Colonic mucosa (tissue), 4 donors: Measurements from ENCODE around the gene CA10. TPM values are rescaled to one million over a fixed set of nuclear protein-coding genes. Genes with fewer than 3 reads are reported as not detected.
A peak's percentile ranks its signal among the peaks of the same experiment; 100 is the strongest.

ENCODE experiments used
- DNase-seq: peaks from one replicate; pipeline ENCODE4 v3.0.0-alpha.2; 2020
- H3K27ac ChIP-seq: fragments of 200-600 bp; one replicate; pipeline ENCODE4 v1.8.0; 2021
- H3K27me3 ChIP-seq: fragments of 200-600 bp; one replicate; pipeline ENCODE4 v1.8.0; 2021
- H3K36me3 ChIP-seq: fragments of 200-600 bp; one replicate; pipeline ENCODE4 v1.8.0; 2021
- H3K4me1 ChIP-seq: fragments of 200-600 bp; one replicate; pipeline ENCODE4 v1.8.0; 2021; ENCODE audit warnings: mild to moderate bottlenecking
- H3K4me3 ChIP-seq: fragments of 200-600 bp; one replicate; pipeline ENCODE4 v1.8.0; 2021
- H3K9ac ChIP-seq, 2 donors: one replicate each; pipeline ENCODE4 v1.7.0; 2013; ENCODE audit warnings: control low read depth in 2 of 2, low read depth in 2 of 2, low read length in 2 of 2
- H3K9me3 ChIP-seq: fragments of 200-600 bp; one replicate; pipeline ENCODE4 v1.8.0; 2021
- CTCF ChIP-seq: fragments of 200-600 bp; IDR thresholded peaks from one replicate; pipeline ENCODE4 v1.8.0; 2022; ENCODE audit warnings: antibody characterized with exemption, mild to moderate bottlenecking
- intact Hi-C: fragments of 100-400 bp; cut with DNase I; formaldehyde crosslinking; loops from one replicate; pipeline ENCODE4 v1.14.1; 2022
- total RNA-seq, 2 donors: library from RNA; stranded (reverse); fragmentation: NEBNext Ultra II Directional in 1 of 2; extraction: Animal tissue kit (Norgen Biotek cat#: 25700) in 1 of 2; gene quantifications; one replicate each; pipeline ENCODE4 v1.2.1, GENCODE V29; 2021
- donor health status: healthy.
- donor health status: DM: no; HTN: no; CAD: no.
- donor health status: DM: no; HTN: no; CAD: no.

The CA10 gene
- total RNA-seq, 2 donors from 2014 or later, result 0.27 to 0.52 TPM

DNA sequence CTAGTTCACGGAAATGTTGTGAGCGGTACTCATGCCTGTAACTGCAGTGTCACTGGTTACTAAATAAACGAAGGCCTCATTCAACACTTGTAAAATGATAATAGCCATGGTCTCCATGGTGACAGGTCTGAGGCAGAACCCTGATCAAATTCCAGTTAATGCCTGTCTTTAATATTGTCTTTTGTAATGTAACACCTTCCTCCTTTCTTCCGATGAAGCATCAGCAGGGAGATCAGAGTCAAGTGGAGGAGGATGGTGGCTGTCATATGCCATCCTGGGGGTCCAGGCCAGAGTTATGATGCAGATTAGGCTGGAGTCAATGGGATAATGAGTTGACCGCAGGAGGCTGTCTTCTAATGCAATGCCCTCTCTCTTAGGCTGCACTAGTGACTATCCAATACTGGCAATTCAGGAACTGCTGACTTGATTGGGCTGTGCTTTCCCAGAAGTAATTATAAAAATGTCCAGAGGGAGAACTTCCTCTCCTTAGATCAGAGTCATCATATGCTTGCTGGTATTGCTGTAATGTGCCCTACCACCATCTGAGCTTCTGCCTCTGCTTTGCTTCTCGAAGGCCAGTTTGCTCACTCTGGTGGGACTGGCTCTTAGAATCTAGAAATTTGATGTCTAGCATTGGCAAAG, 419.1 kb downstream of the CA10 start:
- Histone ChIP-seq H3K27me3 (no peaks in the 10 kb centered on the region), H3K4me3 (no peak overlapping the region)
- no peak for DNase-seq

DNA sequence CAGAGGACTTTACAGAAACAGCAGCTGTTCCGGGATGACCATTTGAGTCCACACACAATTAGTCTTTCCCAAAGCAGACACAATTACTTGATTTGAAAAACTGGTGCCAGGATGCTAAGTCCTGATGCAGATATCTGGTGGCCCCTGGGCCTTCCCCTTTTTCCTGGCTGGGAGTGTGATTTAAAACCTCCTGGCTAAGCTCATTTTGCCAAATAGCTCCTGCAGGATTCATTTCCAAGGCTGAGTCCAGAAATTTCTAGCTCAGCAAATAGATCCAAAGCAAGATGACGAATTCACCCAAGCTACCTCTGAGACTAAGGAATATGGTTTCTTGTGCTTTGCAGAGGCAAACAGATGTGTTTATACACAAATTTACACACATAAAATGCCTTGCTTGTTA, 422.2 kb downstream of the CA10 start:
- intact Hi-C loops, result no loop called here
- Histone ChIP-seq H3K27me3 (no peaks in the 10 kb centered on the region), H3K27ac (no peak overlapping the region), H3K9me3 (no peaks in the 10 kb centered on the region), H3K9ac (no peak overlapping the region), H3K4me3 (no peak overlapping the region), H3K36me3 (no peaks in the 10 kb centered on the region), H3K4me1 (no peaks in the 10 kb centered on the region)
- no peak for DNase-seq
- no peak for TF ChIP-seq CTCF

More for the DNA sequence above, 419.1 kb downstream of the CA10 start:
- no peaks in the 10 kb centered on the region for H3K9me3 ChIP-seq
- H3K27ac ChIP-seq, result no peak overlapping the region
- no peak overlapping the region for H3K9ac ChIP-seq
- no peaks in the 10 kb centered on the region for H3K36me3 ChIP-seq
- TF ChIP-seq CTCF, result no peak
- H3K4me1 ChIP-seq, result no peaks in the 10 kb centered on the region
- intact Hi-C loops, result no loop called here

DNA sequence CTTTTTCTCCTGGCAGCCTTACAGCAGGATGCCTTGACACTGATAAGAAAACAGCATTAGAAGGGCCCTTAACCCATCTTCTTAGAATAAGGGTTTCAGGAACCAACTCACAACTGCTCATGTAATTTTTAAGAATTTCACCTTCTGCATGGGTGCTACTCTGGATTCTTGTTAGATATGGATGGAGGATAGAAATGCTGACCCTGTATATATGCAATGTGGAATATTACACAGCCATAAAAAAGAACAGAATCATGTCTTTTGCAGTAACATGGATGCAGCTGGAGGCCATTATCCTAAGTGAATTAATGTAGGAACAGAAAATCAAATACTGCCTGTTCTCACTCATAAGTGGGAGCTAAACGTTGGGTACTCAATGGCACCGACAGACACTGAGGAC, 423.5 kb downstream of the CA10 start:
- Histone ChIP-seq H3K36me3 (no peaks in the 10 kb centered on the region), H3K27ac (no peak overlapping the region), H3K4me1 (no peaks in the 10 kb centered on the region), H3K4me3 (no peak overlapping the region), H3K9me3 (no peaks in the 10 kb centered on the region), H3K9ac (no peak overlapping the region), H3K27me3 (no peaks in the 10 kb centered on the region)
- no peak for DNase-seq
- TF ChIP-seq CTCF, result no peak
- intact Hi-C loops, result no loop called here

DNA sequence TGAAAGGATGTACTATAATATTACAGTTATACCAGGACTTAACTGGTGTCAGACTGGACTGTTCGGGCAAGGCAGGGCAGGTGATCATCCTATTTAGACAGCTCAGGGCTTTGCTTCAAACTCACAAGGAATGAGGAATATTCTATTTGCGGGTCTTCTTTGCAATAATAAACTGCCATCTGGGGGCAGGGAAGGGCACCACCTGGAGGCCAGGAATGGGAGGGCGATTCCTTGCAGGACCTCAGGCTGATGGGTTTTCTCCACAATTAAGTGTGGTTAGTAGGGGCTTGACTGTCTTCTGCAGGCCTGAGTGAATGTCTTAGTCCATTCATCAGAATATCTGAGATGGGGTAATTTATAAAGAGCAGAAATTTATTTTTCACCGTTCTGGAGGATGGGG, 424.1 kb downstream of the CA10 start:
- Histone ChIP-seq H3K27me3 (no peaks in the 10 kb centered on the region), H3K9me3 (no peaks in the 10 kb centered on the region), H3K4me3 (no peak overlapping the region), H3K36me3 (no peaks in the 10 kb centered on the region), H3K9ac (no peak overlapping the region), H3K27ac (no peak overlapping the region), H3K4me1 (no peaks in the 10 kb centered on the region)
- DNase-seq, result peak; percentile 18
- no peak for TF ChIP-seq CTCF
- intact Hi-C loops, result no loop called here

DNA sequence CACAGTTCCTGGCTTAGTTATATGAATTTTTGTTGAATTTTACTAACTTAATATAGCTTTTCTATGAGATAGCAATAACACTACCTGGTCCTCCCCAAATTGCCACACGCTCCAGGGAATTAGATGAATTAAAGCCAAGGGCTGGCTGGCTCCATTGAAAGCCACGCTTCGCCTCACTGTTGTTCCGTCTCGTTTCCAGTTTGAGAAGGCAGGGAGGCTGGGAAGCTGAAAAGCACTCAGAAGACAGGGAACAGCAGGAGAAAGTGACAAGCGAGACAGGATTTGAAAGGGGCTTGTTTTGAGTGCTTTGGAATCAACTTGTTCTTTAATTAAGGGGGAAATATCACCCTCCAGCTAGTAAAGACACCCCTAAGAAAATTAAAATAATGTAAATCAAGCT, 425.3 kb downstream of the CA10 start:
- no peak for TF ChIP-seq CTCF
- no peaks in the 10 kb centered on the region for H3K4me1 ChIP-seq
- H3K27ac ChIP-seq, result no peak overlapping the region
- no peaks in the 10 kb centered on the region for H3K9me3 ChIP-seq
- no peak overlapping the region for H3K9ac ChIP-seq
- intact Hi-C loops, result no loop called here
- no peaks in the 10 kb centered on the region for H3K36me3 ChIP-seq
- no peaks in the 10 kb centered on the region for H3K27me3 ChIP-seq
- no peak for DNase-seq
- H3K4me3 ChIP-seq, result no peak overlapping the region
